HCT116 (cell line): ENCODE data around the gene TSPAN31. TPM values are rescaled to one million over a fixed set of nuclear protein-coding genes. Genes with fewer than 3 reads are reported as not detected.

Experiments
- ATAC-seq: fragments of 200-7000 bp; cut with Tn5 transposase; 2 replicates; pipeline ENCODE4 v1.9.1; 2020; ENCODE audit warnings: mild to moderate bottlenecking, moderate library complexity
- BruUV-seq: library from RNA; stranded (reverse); fragments of 400-500 nt; replicated peaks from 2 replicates; lab custom pipeline; 2021; lab: Mats Ljungman, UMichigan
- CTCF ChIA-PET: fragments of 300-600 bp; sonication (Branson Sonifier 250); formaldehyde crosslinking; loops from one replicate; lab custom pipeline; 2021; ENCODE audit warnings: antibody characterized with exemption; lab: Charles Lee
- POLR2A ChIA-PET: fragments of 300-600, 350-600 bp; sonication (Branson Sonifier 250); formaldehyde crosslinking; loops from one replicate; lab custom pipeline; 2021; ENCODE audit warnings: antibody characterized with exemption; lab: Charles Lee
- RAD21 ChIA-PET, 2 experiments: fragments of 300-600 bp; sonication (Branson Sonifier 250); formaldehyde crosslinking; loops; one replicate each; lab custom pipeline; 2023; ENCODE audit warnings: low total read pairs in 2 of 2; ENCODE audit not compliant: uncharacterized antibody in 2 of 2, unreplicated experiment in 2 of 2, low non-redundant PET in 1 of 2; lab: Charles Lee
- DNase-seq: peaks from one replicate; pipeline ENCODE4 v3.0.0-alpha.2; 2010; ENCODE audit warnings: low read depth, low spot score
- H2AFZ ChIP-seq: fragments of 200-600 bp; shearing (Covaris generic), sonication (generic); 2 replicates; pipeline ENCODE4 v1.6.1; 2017; ENCODE audit warnings: low read depth, mixed run types, mixed read lengths, antibody characterized with exemption, low read length; ENCODE audit not compliant: poor library complexity, severe bottlenecking
- H3K27ac ChIP-seq: 2 replicates; pipeline ENCODE4 v1.5.1; 2012; ENCODE audit warnings: low read depth, low read length
- H3K27me3 ChIP-seq: fragments of 200-600 bp; sonication (generic); 2 replicates; pipeline ENCODE4 v1.6.1; 2016; ENCODE audit warnings: mixed run types, low read length, mixed read lengths; ENCODE audit not compliant: insufficient read depth
- H3K36me3 ChIP-seq, 2 experiments: fragments of 200-500 bp in 1 of 2; fragments of 200-600 bp in 1 of 2; sonication (Bioruptor generic) in 1 of 2; sonication (generic) in 1 of 2; 2 replicates each; pipeline versions ENCODE4 v1.5.1 to v1.6.1; 2014 to 2016; ENCODE audit warnings: low read length in 2 of 2, inconsistent platforms in 1 of 2, mixed read lengths in 1 of 2, mixed run types in 1 of 2; ENCODE audit not compliant: insufficient read depth in 2 of 2, control insufficient read depth in 1 of 2
- H3K4me1 ChIP-seq, 2 experiments: fragments of 200-600 bp in 1 of 2; sonication (generic) in 1 of 2; 2 replicates each; pipeline versions ENCODE4 v1.5.1 to v1.6.1; 2012 to 2017; ENCODE audit warnings: low read length in 2 of 2, inconsistent platforms in 1 of 2, mild to moderate bottlenecking in 1 of 2, mixed read lengths in 1 of 2, mixed run types in 1 of 2, moderate library complexity in 1 of 2; ENCODE audit not compliant: insufficient read depth in 2 of 2, control insufficient read depth in 1 of 2
- H3K4me2 ChIP-seq: fragments of 200-600 bp; sonication (generic); 2 replicates; pipeline ENCODE4 v1.6.1; 2017; ENCODE audit warnings: mixed run types, low read length, mixed read lengths
- H3K4me3 ChIP-seq, 2 experiments: fragments of 200-600 bp in 1 of 2; sonication (generic) in 1 of 2; replicated peaks in 1 of 2; 2 replicates each; pipeline ENCODE4 v1.5.1; 2011 to 2016; ENCODE audit warnings: low read length in 2 of 2, control low read depth in 1 of 2, low read depth in 1 of 2, mild to moderate bottlenecking in 1 of 2, mixed read lengths in 1 of 2, mixed run types in 1 of 2
- H3K79me2 ChIP-seq: fragments of 200-600 bp; sonication (generic); 2 replicates; pipeline ENCODE4 v1.6.1; 2017; ENCODE audit warnings: mild to moderate bottlenecking, mixed run types, low read length, moderate library complexity, mixed read lengths; ENCODE audit not compliant: insufficient read depth
- H3K9ac ChIP-seq: fragments of 200-600 bp; sonication (generic); 2 replicates; pipeline ENCODE4 v1.6.1; 2016; ENCODE audit warnings: low read length, mixed read lengths
- H3K9me2 ChIP-seq: fragments of 200-600 bp; sonication (generic), shearing (Covaris generic); 2 replicates; pipeline ENCODE4 v1.6.1; 2017; ENCODE audit warnings: mixed run types, mild to moderate bottlenecking, moderate library complexity; ENCODE audit not compliant: insufficient read depth
- H3K9me3 ChIP-seq, 2 experiments: fragments of 200-500 bp in 1 of 2; fragments of 200-600 bp in 1 of 2; sonication (Bioruptor generic) in 1 of 2; sonication (generic) in 1 of 2; 2 replicates each; pipeline ENCODE4 v1.6.1; 2014 to 2017; ENCODE audit warnings: low read length in 2 of 2, mixed read lengths in 2 of 2, inconsistent platforms in 1 of 2, low read depth in 1 of 2, mild to moderate bottlenecking in 1 of 2, mixed run types in 1 of 2, moderate library complexity in 1 of 2; ENCODE audit not compliant: control insufficient read depth in 1 of 2, insufficient read depth in 1 of 2
- H4K20me1 ChIP-seq: fragments of 200-600 bp; sonication (generic), shearing (Covaris generic); 2 replicates; pipeline ENCODE4 v1.6.1; 2017; ENCODE audit warnings: mixed run types, mild to moderate bottlenecking, moderate library complexity; ENCODE audit not compliant: insufficient read depth
- ATF3 ChIP-seq: IDR thresholded peaks from 2 replicates; pipeline ENCODE4 v1.6.1; 2012
- CBX3 ChIP-seq: IDR thresholded peaks from 2 replicates; pipeline ENCODE4 v1.6.1; 2012; ENCODE audit warnings: low read depth
- CEBPB ChIP-seq: IDR thresholded peaks from 2 replicates; pipeline ENCODE4 v1.6.1; 2012; ENCODE audit warnings: low read depth
- EGR1 ChIP-seq: IDR thresholded peaks from 2 replicates; pipeline ENCODE4 v1.6.1; 2012; ENCODE audit warnings: low read depth
- ELF1 ChIP-seq: IDR thresholded peaks from 2 replicates; pipeline ENCODE4 v1.6.1; 2012; ENCODE audit warnings: low read depth, borderline replicate concordance
- EZH2 ChIP-seq: fragments of 200-600 bp; sonication (generic); IDR thresholded peaks from 2 replicates; pipeline ENCODE4 v1.6.1; 2017; ENCODE audit warnings: antibody characterized with exemption, mixed run types
- EZH2phosphoT487 ChIP-seq: fragments of 200-600 bp; IDR thresholded peaks from 2 replicates; pipeline ENCODE4 v1.6.1; 2018; ENCODE audit warnings: antibody characterized with exemption, borderline replicate concordance
- JUND ChIP-seq: IDR thresholded peaks from 2 replicates; pipeline ENCODE4 v1.6.1; 2012
- MAX ChIP-seq: IDR thresholded peaks from 2 replicates; pipeline ENCODE4 v1.6.1; 2012
- POLR2A ChIP-seq: IDR thresholded peaks from 2 replicates; pipeline ENCODE4 v1.7.0; 2011; ENCODE audit warnings: borderline replicate concordance; ENCODE audit not compliant: insufficient read depth, insufficient read length; ENCODE audit errors: extremely low read depth
- RAD21 ChIP-seq: IDR thresholded peaks from 2 replicates; pipeline ENCODE4 v1.6.1; 2012; ENCODE audit warnings: low read depth, mild to moderate bottlenecking
- REST ChIP-seq: IDR thresholded peaks from 2 replicates; pipeline ENCODE4 v1.6.1; 2012; ENCODE audit warnings: low read depth
- SP1 ChIP-seq: IDR thresholded peaks from 2 replicates; pipeline ENCODE4 v1.6.1; 2012; ENCODE audit warnings: low read depth
- SRF ChIP-seq: IDR thresholded peaks from 2 replicates; pipeline ENCODE4 v1.6.1; 2012; ENCODE audit warnings: low read depth
- TCF7L2 ChIP-seq: IDR thresholded peaks from 2 replicates; pipeline ENCODE4 v1.7.0; 2011; ENCODE audit warnings: borderline replicate concordance, inconsistent platforms; ENCODE audit not compliant: insufficient read depth, insufficient read length; ENCODE audit errors: extremely low read depth
- ZFX ChIP-seq: fragments of 450-650 bp; IDR thresholded peaks from 2 replicates; pipeline ENCODE4 v1.6.1; 2017
- intact Hi-C: fragments of 100-400 bp; cut with micrococcal nuclease; formaldehyde crosslinking; loops from 2 replicates; pipeline ENCODE4 v1.10.0; 2022
- total RNA-seq: library from RNA; stranded (reverse); gene quantifications from one replicate; pipeline ENCODE4 v1.2.1, GENCODE V29; 2021; ENCODE audit not compliant: unreplicated experiment
- TF ChIP-seq, protein P1 (sequence below): IDR thresholded peaks from 2 replicates; pipeline ENCODE4 v1.6.1; 2011; ENCODE audit warnings: mild to moderate bottlenecking, low read length, moderate library complexity; ENCODE audit not compliant: insufficient replicate concordance; ENCODE audit errors: extremely low read depth
- TF ChIP-seq, protein P2 (sequence below), 3 experiments: fragments of 200-600 bp in 1 of 3; sonication (generic) in 1 of 3; IDR thresholded peaks in 2 of 3; conservative IDR thresholded peaks in 1 of 3; 2 replicates each; pipeline ENCODE4 v1.5.1; 2012 to 2017; ENCODE audit warnings: low read depth in 2 of 3, low read length in 2 of 3, antibody characterized with exemption in 1 of 3, borderline replicate concordance in 1 of 3, control low read depth in 1 of 3, mild to moderate bottlenecking in 1 of 3, mixed read lengths in 1 of 3, mixed run types in 1 of 3, moderate library complexity in 1 of 3; ENCODE audit not compliant: insufficient read depth in 1 of 3

TSPAN31 gene
- total RNA-seq, 1 experiment from 2014 or later, result 14.9 TPM

DNA sequence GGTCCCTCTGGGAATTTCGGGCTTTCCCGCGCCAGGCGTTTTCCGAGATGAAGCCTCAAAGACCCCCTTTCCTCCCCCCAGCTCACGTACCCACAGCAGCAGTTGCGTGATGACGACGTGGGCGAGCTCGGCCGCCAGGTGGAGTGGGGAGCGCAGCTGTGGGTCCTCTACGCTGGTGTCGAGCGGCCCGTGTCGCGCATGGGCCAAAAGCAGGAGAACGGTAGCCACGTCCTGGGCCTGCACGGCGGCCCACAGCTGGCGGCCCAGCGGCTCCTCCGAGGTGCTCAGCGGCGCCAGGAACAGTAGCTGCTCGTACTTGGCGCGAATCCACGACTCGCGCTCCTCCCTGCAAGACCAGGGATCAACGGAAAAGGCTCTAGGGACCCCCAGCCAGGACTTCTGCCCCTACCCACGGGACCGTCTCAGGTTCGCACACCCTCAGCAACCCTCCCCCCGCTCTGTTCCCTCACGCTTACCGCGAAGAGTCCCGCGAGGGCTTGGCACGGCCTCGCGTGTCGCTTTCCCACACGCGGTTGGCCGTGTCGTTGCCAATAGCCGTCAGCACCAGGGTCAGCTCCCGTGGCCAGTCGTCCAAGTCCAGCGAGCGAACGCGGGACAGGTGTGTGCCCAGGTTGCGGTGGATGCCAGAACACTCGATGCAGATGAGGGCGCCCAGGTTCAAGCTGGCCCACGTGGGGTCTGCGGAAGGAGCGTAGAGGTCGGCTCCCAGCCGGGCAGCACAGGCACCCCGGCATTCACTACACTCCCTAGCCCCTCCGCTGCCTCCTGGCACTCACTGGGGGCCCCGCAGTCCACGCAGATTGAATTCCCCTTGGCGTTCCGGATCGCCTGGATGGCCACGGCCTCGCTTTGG lies 17.7 kb upstream of the TSPAN31 start:
- Histone ChIP-seq H3K4me2 (peak overlapping the region; percentile 99), H3K9ac (peak overlapping the region; percentile 89), H4K20me1 (no peaks in the 10 kb centered on the region), H3K9me2 (no peaks in the 10 kb centered on the region), H3K9me3 (no peaks in the 10 kb centered on the region), H3K4me3 (peak overlapping the region; percentile 85 to 89), H3K36me3 (peaks cover 4 to 13% of the 10 kb centered on the region in 2 experiments; a peak in 2 of 4 replicates), H3K79me2 (no peaks in the 10 kb centered on the region), H3K27me3 (no peaks in the 10 kb centered on the region), H2AFZ (no peak overlapping the region), H3K4me1 (peaks cover 7 to 18% of the 10 kb centered on the region in 2 experiments; a peak in 3 of 4 replicates), H3K27ac (peak overlapping the region; percentile 92)
- ChIA-PET RAD21 (no interaction called here), CTCF (interaction anchor here (1.0 to 3.1 kb wide), 4 partner anchors 11 to 146 kb away, joined by 3 to 15 read pairs (median 3); no protein-coding TSS in a partner anchor), POLR2A (interaction anchor here (1.1 kb wide), 1 partner anchor 212 kb away, joined by 4 read pairs; no protein-coding TSS in a partner anchor)
- DNase-seq, result no peak
- peak; percentile 1; the same call in 1 of the 2 replicates for ATAC-seq
- BruUV-seq, result TSS peak; percentile 50
- intact Hi-C loops, result loop anchor here (2.0 kb wide), 1 partner anchor 16 kb away; no protein-coding TSS in a partner anchor
- no peak for TF ChIP-seq RAD21
- TF ChIP-seq POLR2A, result no peak
- no peak for TF ChIP-seq EZH2phosphoT487
- no peak; the same call in 1 of the 2 replicates for TF ChIP-seq REST
- no peak for TF ChIP-seq CEBPB
- TF ChIP-seq MAX, result no peak
- TF ChIP-seq CBX3, result no peak
- TF ChIP-seq TCF7L2, result no peak
- TF ChIP-seq SP1, result no peak
- TF ChIP-seq SRF, result no peak
- TF ChIP-seq EGR1, result no peak
- no peak for TF ChIP-seq ATF3
- TF ChIP-seq JUND, result no peak
- TF ChIP-seq, protein P1, sequence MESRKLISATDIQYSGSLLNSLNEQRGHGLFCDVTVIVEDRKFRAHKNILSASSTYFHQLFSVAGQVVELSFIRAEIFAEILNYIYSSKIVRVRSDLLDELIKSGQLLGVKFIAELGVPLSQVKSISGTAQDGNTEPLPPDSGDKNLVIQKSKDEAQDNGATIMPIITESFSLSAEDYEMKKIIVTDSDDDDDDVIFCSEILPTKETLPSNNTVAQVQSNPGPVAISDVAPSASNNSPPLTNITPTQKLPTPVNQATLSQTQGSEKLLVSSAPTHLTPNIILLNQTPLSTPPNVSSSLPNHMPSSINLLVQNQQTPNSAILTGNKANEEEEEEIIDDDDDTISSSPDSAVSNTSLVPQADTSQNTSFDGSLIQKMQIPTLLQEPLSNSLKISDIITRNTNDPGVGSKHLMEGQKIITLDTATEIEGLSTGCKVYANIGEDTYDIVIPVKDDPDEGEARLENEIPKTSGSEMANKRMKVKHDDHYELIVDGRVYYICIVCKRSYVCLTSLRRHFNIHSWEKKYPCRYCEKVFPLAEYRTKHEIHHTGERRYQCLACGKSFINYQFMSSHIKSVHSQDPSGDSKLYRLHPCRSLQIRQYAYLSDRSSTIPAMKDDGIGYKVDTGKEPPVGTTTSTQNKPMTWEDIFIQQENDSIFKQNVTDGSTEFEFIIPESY, result no peak
- TF ChIP-seq ZFX, result no peak; the same call in 1 of the 2 replicates
- no peak for TF ChIP-seq ELF1
- TF ChIP-seq EZH2, result no peak
- TF ChIP-seq, protein P2, sequence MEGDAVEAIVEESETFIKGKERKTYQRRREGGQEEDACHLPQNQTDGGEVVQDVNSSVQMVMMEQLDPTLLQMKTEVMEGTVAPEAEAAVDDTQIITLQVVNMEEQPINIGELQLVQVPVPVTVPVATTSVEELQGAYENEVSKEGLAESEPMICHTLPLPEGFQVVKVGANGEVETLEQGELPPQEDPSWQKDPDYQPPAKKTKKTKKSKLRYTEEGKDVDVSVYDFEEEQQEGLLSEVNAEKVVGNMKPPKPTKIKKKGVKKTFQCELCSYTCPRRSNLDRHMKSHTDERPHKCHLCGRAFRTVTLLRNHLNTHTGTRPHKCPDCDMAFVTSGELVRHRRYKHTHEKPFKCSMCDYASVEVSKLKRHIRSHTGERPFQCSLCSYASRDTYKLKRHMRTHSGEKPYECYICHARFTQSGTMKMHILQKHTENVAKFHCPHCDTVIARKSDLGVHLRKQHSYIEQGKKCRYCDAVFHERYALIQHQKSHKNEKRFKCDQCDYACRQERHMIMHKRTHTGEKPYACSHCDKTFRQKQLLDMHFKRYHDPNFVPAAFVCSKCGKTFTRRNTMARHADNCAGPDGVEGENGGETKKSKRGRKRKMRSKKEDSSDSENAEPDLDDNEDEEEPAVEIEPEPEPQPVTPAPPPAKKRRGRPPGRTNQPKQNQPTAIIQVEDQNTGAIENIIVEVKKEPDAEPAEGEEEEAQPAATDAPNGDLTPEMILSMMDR (IDR thresholded peaks at IDR 0.05 in 2 of 3, conservative IDR thresholded peaks at IDR 0.05 in 1 of 3; ENCODE audit: borderline replicate concordance in 1 of 3, insufficient read depth in 1 of 3, low read depth in 2 of 3, low read length in 2 of 3), result no peak
